Glomerular visceral epithelial cell (primary cell): Measurements from ENCODE around the gene TMEM129.

ENCODE experiments used
- DNase-seq: peaks from one replicate; pipeline ENCODE4 v3.0.0-alpha.2; 2016; ENCODE audit errors: extremely low spot score

The TMEM129 gene

DNA sequence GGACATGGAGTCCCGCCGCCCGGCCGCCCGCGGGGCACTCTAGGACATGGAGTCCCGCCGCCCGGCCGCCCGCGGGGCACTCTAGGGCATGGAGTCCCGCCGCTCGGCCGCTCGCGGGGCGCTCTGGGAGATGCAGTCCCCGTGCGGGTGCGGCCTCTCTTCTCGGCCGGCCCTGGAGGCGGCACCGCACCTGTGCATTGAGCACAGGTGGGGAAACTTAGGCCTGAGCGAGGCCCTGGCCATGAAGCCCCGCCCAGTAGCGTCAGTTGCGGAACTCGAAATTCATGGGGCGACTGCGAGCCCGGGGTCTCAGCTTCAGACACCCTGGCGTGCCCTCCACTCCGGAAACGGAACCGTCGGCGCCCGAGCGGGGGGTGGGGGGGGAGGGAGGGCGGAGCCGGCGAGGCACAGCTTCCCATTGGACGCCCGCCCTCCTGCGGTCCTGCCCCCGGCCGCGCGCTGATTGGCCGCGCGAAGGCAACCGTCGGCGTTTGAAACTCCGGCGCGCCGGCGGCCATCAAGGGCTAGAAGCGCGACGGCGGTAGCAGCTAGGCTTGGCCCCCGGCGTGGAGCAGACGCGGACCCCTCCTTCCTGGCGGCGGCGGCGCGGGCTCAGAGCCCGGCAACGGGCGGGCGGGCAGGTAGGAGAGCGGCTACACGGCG, at the start of gene TMEM129, which contains the start of gene TACC3:
Gene TMEM129 (minus strand): TSS at position 321 of the 663 bp plus-strand sequence. CDS start 486 bp downstream, outside the sequence.
Gene TACC3 (plus strand): TSS at position 519 of the 663 bp plus-strand sequence. CDS start 1,901 bp downstream, outside the sequence.
- peak; percentile 96 for DNase-seq

GRCh38 chr4:1770791-1771231, 49.7 kb upstream of the TMEM129 start:
- DNase-seq: no peak

DNA sequence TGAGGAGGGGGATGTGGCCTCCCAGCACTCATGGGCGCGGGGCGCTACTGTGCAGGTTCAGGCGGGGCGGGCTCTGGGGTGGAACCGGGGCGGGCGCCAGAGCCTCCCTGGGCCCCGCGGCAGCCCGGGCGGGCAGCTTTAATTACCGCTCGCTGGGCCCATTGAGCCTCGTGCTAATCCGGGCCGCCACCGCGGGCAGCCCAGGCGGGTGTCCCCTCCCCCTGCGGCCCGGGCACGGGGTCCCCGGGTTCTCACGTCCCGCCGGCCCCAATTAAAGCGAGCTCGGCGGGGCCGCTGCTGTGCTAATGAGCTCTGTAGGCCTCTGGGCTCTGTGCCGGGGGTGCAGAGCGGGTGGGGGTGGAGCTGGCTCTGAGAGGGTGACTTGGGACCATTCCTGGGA, 49.1 kb upstream of the TMEM129 start:
- DNase-seq: no peak

- no peak for DNase-seq
Measured at GRCh38 chr4:1769692-1770091, 48.6 kb upstream of the TMEM129 start.

DNA sequence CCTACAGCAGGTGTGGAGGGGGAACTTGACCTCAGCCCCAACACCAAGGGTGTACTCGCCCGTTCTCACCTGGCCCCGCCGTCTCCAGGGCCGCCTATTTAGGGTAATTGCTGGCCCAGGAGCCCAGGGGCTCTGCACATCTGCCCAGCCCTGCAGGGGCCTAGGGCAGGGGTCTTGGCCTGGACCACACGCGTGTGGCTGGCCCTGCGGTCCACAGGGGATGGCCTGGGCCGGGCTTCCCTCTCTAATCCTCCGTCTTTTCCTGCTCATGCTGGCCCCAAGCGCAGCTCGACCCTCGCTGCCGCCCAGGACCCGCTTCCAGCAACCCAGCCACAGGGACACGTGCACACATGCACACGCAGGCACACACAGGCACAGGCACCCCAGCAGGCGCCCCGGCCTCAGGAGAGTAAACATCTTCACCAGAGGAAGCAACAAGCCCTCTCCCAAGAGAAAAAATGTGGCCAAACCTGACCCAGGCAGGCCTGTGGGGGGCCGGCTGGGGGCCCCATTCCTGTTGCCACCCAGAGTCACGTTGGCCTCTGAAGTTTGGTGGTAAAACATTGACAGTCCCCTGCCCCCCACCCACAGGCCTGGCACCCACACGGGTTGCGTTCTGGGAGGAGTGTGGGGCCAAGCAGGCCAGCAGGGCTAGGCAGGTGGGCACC, 47.4 kb upstream of the TMEM129 start:
- no peak for DNase-seq

- DNase-seq: peak; percentile 44
Measured at GRCh38 chr4:1767770-1768366, 46.7 kb upstream of the TMEM129 start.

DNA sequence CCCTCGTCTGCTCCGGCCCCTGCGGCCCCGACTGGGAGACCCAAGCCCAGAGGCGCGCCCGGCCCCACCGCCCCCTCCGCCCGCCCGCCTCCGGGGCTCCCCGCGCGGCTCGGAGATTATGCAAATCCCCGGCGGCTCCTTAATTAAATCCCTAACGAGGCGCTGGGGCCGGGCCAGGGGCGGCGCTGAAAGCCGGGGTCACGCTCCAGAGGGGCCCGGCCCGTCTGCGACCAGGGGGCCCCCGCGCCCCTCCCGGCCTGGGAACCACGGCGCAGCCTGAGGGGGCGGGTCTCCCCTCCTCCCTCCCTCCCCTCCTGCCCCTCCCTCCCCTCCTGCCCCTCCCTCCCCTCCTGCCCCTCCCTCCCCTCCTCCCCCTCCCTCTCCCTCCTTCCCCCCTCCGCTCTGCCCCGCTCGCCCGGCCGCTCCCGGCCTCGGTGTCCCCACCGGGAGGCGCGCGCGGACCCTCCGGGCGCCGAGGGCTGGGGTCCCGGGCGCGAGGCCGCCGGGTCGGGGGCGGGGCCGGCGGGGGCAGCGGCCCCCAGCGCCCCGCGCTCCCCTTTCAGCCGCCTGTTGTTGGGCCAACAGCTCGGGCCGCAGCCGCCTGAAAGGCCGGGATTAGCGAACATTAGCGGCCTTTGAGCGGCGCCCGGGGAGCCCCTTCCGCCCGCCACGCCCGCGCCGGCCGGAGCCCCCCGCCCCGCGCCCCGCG, 46.1 kb upstream of the TMEM129 start:
- no peak for DNase-seq

GRCh38 chr4:1766106-1767060, 45.3 kb upstream of the TMEM129 start:
- no peak for DNase-seq

- DNase-seq: no peak
Measured at GRCh38 chr4:1765409-1766072, 44.4 kb upstream of the TMEM129 start.

DNA sequence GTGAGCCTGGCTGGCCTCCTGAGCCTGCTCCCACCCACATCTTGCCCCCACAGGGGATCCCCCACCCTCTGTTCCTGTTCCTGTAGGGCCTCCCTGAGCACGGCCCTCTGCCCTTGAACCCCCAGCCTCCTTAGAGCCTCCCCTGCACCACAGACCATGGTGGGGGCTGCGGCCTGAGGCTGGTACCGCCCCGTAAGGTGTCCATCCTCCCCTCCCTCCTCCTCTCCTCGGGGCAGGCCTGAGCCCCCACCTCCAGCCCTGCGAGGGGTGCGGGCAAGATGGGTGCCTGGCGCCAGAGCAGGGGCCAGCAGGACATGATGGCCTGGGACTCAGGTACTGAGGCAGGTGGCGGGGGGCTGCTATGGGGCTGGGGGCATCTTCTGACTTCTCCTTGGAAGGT, 43.5 kb upstream of the TMEM129 start:
- no peak for DNase-seq

GRCh38 chr4:1763550-1764080, 42.5 kb upstream of the TMEM129 start:
- DNase-seq: peak; percentile 57

DNA sequence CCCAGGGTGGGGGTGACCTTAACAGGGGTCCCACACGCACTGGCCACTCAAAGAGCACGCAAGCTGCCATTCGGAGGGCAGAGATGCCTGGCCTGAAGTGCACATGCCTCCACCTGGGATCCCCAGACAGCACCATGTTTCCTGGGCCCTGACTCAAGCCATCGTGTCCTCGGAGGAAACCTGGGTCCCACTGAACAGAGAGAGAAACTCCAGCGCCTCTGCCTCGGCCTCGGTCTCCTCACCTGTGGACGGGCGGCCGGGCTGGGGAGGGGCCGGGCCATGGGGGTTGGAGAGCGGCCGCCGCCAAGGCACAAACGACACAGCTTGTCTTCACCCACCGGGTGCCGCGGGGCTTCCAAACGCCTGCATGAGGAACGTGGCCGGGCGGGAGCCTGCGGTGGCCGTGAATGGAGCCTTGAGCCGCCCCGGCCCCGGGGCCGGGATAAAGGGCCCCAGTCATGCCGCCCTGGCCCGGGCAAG, 42.0 kb upstream of the TMEM129 start:
- DNase-seq: no peak

- DNase-seq: no peak
Measured at GRCh38 chr4:1762264-1763010, 41.3 kb upstream of the TMEM129 start.

DNA sequence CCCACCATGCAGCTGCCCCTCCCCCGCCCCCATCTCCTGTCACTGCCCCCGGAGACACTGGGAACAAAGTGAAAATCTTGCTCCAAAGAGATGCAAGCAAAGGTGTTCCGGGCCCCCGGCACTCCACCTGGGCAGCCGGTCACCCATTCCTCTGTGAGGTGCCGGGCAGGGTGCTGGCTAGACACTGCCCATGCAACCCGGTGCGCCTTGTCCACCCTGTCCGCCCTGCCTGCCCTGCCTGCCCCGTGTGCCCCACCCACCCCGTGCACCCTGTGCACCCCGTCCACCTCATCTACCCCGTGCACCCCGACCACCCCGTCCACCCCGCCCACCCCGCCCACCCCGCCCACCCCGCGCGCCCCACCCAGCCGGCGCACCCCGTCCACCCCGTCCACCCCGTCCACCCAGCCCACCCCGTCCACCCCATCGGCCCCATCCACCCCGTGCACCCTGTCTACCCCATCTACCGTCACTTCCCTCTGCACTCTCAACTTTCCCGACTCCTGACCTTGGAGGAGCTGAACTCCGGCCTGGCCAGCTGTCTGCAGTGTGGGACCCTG, 40.1 kb upstream of the TMEM129 start:
- DNase-seq: no peak

GRCh38 chr4:1760521-1761071, 39.5 kb upstream of the TMEM129 start:
- DNase-seq: no peak

DNA sequence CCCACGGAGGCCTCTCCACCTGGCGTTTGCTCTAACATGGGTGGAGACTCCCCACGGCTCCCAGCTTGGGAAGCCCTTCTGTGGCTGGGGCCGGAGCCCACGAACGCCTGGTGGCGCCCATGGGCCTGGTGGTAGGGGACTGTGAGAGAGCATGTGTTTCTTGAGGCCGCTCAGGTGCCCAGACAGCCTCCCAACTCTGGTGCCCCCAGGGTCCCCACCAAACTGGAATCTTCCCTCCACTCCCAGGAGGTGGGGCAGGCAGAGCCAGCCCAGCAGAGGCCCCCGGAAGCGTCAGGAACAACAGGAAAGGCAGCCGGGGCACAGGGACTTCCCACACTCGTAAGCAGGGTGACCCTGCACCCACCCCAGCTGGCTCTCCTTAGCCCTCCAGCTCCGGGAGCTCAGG, 38.7 kb upstream of the TMEM129 start:
- DNase-seq: no peak

GRCh38 chr4:1759170-1759817, 38.2 kb upstream of the TMEM129 start:
- no peak for DNase-seq
